Measurements from ENCODE around the gene NT5DC3. TPM values are rescaled to one million over a fixed set of nuclear protein-coding genes. Genes with fewer than 3 reads are reported as not detected.

Gene NT5DC3
- total RNA-seq, 4 donors from 2014 or later = 12.7 to 16.7 (median 16.2) TPM

- WGBS, 2 donors = 93 to 100% methylated on average over 1 of the region's 1 CpG
- peaks cover 0 to 9% (median 0%) of the 10 kb centered on the region in 4 donors for H3K4me1 ChIP-seq
Measured at GRCh38 chr12:103821773-103822172, 19.3 kb downstream of the NT5DC3 start.

GRCh38 chr12:103820881-103821489 is 20.0 kb downstream of the NT5DC3 start:
- peaks cover 0 to 7% (median 0%) of the 10 kb centered on the region in 4 donors for H3K9me3 ChIP-seq
- DNase-seq (ENCODE audit: low spot score in 2 of 2) = no peak
- no peak overlapping the region for H3K27ac ChIP-seq
- no peak for TF ChIP-seq POLR2A (IDR thresholded peaks at IDR 0.05)
- TF ChIP-seq EP300 (IDR thresholded peaks at IDR 0.05) = no peak
- H3K4me1 ChIP-seq = peaks cover 0 to 9% (median 0%) of the 10 kb centered on the region in 4 donors
- peaks cover 0 to 9% (median 0%) of the 10 kb centered on the region in 3 donors for H3K36me3 ChIP-seq
- WGBS, 2 donors = 92 to 100% methylated on average over 3 of the region's 3 CpGs
- H3K27me3 ChIP-seq = no peaks in the 10 kb centered on the region
- H3K4me3 ChIP-seq = no peak overlapping the region

More at GRCh38 chr12:103821773-103822172, 19.3 kb downstream of the NT5DC3 start:
- TF ChIP-seq EP300 (IDR thresholded peaks at IDR 0.05) (no peak), CTCF (IDR thresholded peaks at IDR 0.05) (no peak), POLR2A (IDR thresholded peaks at IDR 0.05) (no peak)
- Histone ChIP-seq H3K9me3 (peaks cover 0 to 7% (median 0%) of the 10 kb centered on the region in 4 donors), H3K27ac (no peak overlapping the region), H3K36me3 (peaks cover 0 to 9% (median 0%) of the 10 kb centered on the region in 3 donors), H3K4me3 (no peak overlapping the region), H3K27me3 (no peaks in the 10 kb centered on the region)
- no peak for DNase-seq (ENCODE audit: low spot score in 2 of 2)

- Histone ChIP-seq H3K27ac (no peak overlapping the region), H3K9me3 (peaks cover 0 to 7% (median 0%) of the 10 kb centered on the region in 4 donors), H3K4me3 (no peak overlapping the region), H3K36me3 (peaks cover 0 to 9% (median 0%) of the 10 kb centered on the region in 3 donors), H3K4me1 (peaks cover 0 to 7% (median 0%) of the 10 kb centered on the region in 4 donors), H3K27me3 (no peaks in the 10 kb centered on the region)
- no peak for DNase-seq (ENCODE audit: low spot score in 2 of 2)
- TF ChIP-seq EP300 (IDR thresholded peaks at IDR 0.05) = no peak
- TF ChIP-seq POLR2A (IDR thresholded peaks at IDR 0.05) = no peak
- TF ChIP-seq CTCF (IDR thresholded peaks at IDR 0.05) = no peak
Measured at GRCh38 chr12:103820361-103820760, 20.7 kb downstream of the NT5DC3 start.

GRCh38 chr12:103819892-103820291 is 21.1 kb downstream of the NT5DC3 start:
- Histone ChIP-seq H3K9me3 (peaks cover 0 to 7% (median 0%) of the 10 kb centered on the region in 4 donors), H3K27me3 (no peaks in the 10 kb centered on the region), H3K36me3 (peaks cover 0 to 9% (median 0%) of the 10 kb centered on the region in 3 donors), H3K4me1 (peaks cover 0 to 2% (median 0%) of the 10 kb centered on the region in 4 donors), H3K4me3 (no peak overlapping the region), H3K27ac (no peak overlapping the region)
- TF ChIP-seq EP300 (IDR thresholded peaks at IDR 0.05) (no peak), CTCF (IDR thresholded peaks at IDR 0.05) (no peak), POLR2A (IDR thresholded peaks at IDR 0.05) (no peak)
- WGBS, 2 donors = 84 to 91% methylated on average over 2 of the region's 2 CpGs
- DNase-seq (ENCODE audit: low spot score in 2 of 2) = no peak

- Histone ChIP-seq H3K36me3 (peaks cover 0 to 11% (median 0%) of the 10 kb centered on the region in 3 donors), H3K27ac (no peak overlapping the region), H3K9me3 (peaks cover 0 to 7% (median 0%) of the 10 kb centered on the region in 4 donors), H3K27me3 (no peaks in the 10 kb centered on the region), H3K4me1 (peaks cover 0 to 5% (median 0%) of the 10 kb centered on the region in 4 donors), H3K4me3 (no peak overlapping the region)
- no peak for DNase-seq (ENCODE audit: low spot score in 2 of 2)
- WGBS, 2 donors = 86 to 88% methylated on average over 2 of the region's 2 CpGs
- no peak for TF ChIP-seq EP300 (IDR thresholded peaks at IDR 0.05)
- TF ChIP-seq CTCF (IDR thresholded peaks at IDR 0.05) = no peak
- TF ChIP-seq POLR2A (IDR thresholded peaks at IDR 0.05) = no peak
Measured at GRCh38 chr12:103819312-103819711, 21.7 kb downstream of the NT5DC3 start.

All from tibial nerve (tissue), 4 donors.